ENCODE data around the gene SEMG1.

SEMG1 gene

GRCh38 chr20:45258664-45259063 lies 51.8 kb downstream of the SEMG1 start:
- TF ChIP-seq CTCF (IDR thresholded peaks at IDR 0.05; ENCODE audit: extremely low read depth, insufficient read depth, missing control alignments): no peak
- in situ Hi-C loops (cut with MboI; ENCODE audit: low pct_unique_long_range_greater_than_20kb, low sequenced_read_pairs, unreplicated experiment): no loop called here
- no peak for DNase-seq (ENCODE audit: low spot score)
